HG03571 (cell line): ENCODE data around the gene DUSP10.

ENCODE experiments used
- ATAC-seq: cut with Tn5 transposase; IDR thresholded peaks from one replicate; pipeline ENCODE4 v1.9.1; 2021; ENCODE audit not compliant: unreplicated experiment

DUSP10 gene

GRCh38 chr1:221715321-221716169, 26.3 kb downstream of the DUSP10 start:
- ATAC-seq, result no peak

DNA sequence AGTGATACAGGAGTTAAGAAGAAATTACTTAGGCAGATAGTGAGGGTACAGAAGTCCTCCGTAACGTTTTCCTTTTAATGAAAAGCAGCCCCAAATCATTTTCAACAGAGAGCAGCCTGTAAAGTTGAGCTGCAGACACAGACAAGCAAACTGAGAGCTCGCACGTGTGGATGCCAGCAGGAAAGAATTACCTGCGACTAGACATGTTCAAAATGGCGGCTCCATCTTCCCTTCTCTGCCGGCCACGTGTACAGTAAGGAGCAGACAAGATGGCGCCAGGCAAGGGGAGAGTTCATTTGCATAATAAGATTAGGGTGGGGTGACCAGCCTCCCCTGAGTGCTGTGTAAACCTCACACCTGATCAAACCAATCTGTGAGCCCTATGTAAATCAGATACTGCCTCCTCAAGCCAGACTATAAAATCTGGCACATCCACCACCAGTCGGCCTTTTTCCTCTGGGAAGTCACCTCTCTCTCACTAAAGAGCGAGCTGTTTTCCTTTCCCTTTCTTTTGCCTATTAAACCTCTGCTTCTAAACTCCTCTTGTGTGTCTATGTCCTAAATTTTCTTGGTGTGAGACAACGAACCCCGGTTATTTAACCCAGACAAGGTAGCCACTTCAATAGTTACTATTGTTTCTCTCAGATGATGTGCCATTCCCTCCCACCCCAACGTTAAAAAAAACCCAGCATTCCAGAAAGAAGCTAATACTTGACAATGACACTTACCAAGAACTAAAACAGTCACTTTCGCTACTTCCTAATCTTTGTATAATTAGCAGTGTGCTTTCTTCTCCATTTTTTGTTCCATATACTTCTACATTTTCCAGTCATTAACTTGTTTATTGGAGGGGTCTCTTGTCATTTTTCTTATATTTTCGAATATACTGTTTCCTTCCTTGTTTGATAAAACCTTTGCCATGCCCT, 27.4 kb downstream of the DUSP10 start:
- ATAC-seq, result no peak

- ATAC-seq, result peak; percentile 74
These were observed 29.0 kb downstream of the DUSP10 start for GRCh38 chr1:221712776-221713431.

GRCh38 chr1:221712198-221712684, 29.6 kb downstream of the DUSP10 start:
- ATAC-seq, result peak; percentile 37

GRCh38 chr1:221711656-221712055, 30.2 kb downstream of the DUSP10 start:
- no peak for ATAC-seq

GRCh38 chr1:221711063-221711577, 30.8 kb downstream of the DUSP10 start:
- no peak for ATAC-seq

DNA sequence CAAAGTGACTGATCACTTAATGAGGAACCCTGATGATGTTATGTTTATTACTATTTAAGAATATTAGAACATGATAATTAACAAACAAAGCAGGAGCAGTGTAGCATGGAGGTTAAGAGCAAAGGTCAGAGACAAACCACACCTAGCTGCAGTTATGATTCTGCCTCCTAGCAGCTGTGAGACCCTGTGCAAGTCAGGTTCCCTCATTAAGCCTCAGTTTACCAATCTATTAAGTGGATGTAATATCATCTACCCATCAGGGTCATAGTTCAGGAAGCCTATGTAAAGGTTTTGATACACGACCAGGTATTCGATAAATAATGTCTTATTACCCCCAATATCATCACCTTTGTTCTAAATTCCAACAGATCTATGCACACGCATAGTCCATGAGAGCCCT, 32.0 kb downstream of the DUSP10 start:
- no peak for ATAC-seq

GRCh38 chr1:221708987-221709386, 32.9 kb downstream of the DUSP10 start:
- no peak for ATAC-seq

DNA sequence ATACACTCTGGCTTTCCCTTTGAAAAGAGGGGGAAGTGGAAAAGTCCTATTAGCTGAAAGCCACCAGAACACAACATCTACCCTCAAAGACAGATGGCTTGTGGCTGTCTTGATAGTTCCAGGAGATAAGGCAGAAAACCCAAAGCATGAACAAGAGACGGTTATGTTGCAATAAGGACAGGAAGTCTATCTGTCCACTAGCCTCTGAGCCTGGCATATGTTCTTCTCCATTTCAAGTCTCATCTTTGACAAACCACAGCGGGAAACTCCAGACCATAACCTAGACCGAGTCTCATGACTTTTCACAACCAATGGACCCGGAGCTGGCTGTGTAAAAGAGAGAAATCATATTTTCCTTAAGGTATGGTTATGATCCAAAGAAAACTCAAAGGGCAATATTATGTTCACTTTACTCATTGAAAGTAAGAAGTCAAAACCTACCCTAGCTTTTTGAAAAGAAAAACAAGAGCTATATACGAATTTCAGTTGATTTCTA, 33.8 kb downstream of the DUSP10 start:
- peak; percentile 58 for ATAC-seq

DNA sequence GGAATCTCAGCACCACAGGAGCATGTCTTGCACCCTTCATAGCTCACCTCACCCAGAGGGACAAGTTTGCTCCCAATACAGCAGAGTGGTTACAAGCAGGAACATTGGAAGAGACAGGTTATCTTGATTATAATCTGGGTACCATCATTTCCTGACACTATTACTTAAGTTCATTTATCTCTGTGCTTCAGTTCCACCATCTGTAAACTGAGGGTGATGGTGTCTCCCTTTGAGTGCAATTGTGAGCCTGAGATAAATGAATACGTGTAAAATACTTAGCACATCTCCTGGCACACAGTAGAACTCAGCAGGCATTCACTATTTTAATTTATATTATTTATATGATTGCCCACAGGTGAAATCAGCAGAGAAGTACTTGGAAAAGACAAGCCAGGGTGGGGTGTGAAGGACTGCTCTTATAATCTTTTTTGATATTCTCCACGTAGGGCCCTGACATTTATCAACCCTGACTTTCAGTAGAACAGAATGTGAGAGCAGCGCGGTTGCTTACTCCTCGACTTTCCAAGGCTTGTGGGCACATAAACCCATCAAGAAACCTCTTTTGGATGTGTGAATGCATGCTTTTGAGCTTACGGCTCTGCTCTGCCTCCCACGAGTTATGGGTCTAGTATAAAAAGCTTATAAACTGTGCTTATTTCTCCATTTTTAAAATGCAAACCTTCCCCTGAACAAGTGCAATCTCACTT, 34.9 kb downstream of the DUSP10 start:
- ATAC-seq, result no peak

GRCh38 chr1:221706191-221706590, 35.7 kb downstream of the DUSP10 start:
- no peak for ATAC-seq

DNA sequence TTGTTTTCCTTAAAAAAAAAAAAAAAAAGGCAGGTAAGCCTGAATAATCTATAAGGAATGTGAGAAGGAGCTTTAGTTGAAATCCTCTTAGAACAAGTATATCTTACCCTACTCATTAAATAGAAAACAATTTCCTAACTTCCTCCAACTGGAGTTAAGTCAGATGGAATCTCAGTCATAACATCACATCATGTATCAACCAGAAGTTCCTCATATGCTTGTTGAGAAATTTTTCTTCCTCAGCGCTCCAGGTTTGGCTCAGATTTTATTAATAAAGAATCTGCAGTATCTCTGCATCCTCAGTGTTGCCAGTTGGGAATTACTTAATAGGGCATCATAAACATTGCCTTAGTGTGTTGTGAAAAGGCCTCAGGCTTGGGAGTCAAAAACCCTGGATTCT, 37.6 kb downstream of the DUSP10 start:
- no peak for ATAC-seq

DNA sequence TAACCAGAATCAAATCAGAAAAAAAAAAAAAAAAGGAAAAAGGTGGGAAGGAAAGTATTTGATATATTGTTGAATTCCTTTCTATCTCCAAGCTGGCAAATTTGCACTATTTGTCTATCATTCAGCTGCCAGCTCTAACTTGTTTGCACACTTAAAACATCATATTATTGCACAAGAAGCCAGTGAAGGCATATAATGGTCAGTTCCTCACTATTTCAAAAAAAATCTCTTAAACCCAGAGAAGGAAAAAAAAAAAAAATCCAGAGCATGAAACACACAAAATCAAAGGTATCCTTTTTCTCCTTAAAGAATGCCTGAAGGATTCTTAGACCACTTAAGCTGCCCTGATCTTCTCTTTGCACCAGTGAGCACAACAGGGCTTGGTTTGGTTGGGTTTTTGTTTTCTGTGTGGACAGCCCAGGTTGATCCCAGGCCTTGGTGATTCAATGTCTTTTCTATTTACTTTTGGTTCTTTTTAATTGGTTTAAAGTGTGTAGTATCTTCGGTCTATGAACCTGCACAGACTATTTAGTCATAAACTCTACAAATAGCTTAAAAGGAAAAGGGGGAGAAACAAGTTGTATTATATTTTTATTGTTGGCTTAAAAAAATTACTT, 40.2 kb downstream of the DUSP10 start:
- no peak for ATAC-seq

DNA sequence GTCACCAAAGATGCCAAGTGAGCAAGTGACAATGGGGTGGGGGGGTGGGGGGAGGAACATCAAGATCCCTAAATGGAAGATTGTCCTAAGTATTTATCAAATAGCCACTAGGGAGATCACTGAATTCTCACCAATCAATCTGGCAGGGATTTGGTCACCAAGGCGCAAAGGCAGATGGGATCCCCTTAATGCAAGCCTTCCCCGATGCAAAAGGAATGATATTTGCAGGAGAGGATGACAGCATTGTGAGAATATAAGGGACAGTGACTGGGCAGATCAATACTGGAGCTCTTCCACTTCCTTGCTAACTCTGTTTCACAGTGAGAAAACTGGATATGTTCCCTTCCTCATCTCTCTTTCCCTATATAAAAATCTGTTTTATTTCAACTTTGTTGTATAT, 40.9 kb downstream of the DUSP10 start:
- ATAC-seq, result no peak

GRCh38 chr1:221700536-221700935, 41.4 kb downstream of the DUSP10 start:
- ATAC-seq, result no peak

- ATAC-seq, result no peak
These were observed 41.8 kb downstream of the DUSP10 start for GRCh38 chr1:221699978-221700519.

DNA sequence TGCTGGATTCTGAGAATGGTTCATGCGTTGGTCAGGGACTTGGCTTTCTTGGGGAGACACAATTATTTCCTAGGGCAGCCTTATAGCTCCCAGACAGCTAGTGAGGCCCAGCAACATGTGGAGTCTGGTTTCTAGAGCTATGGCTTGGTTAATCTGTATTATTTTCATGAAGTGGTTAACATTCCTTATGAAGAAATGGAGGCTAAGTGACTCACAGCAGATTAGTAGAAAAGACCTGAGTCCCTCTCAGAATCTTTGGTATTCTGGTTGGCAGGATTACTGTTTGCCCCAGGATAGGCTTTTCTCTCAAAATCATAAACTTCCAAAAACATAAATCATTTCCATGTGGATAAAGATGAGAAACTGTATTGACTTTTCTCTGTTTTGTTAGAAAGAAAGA, 42.3 kb downstream of the DUSP10 start:
- no peak for ATAC-seq

- ATAC-seq, result no peak
These were observed 43.1 kb downstream of the DUSP10 start for GRCh38 chr1:221698579-221699349.
